Muscle of arm (tissue), 14 donors: Measurements from ENCODE around the gene RPP21. TPM values are rescaled to one million over a fixed set of nuclear protein-coding genes. Genes with fewer than 3 reads are reported as not detected.

ENCODE experiments used
- DNase-seq: peaks from one replicate; pipeline ENCODE4 v3.0.0-alpha.2; 2013
- long read RNA-seq, 11 donors: transcript quantifications; one replicate each; lab custom pipeline, GENCODE V29; 2026
- polyA plus RNA-seq, 12 donors: library from polyadenylated mRNA; unstranded; fragments of 120-200 nt; gene quantifications; one replicate each; pipeline ENCODE4 v1.2.1, GENCODE V29; 2013; ENCODE audit not compliant: insufficient read length in 12 of 12

Gene RPP21
- polyA plus RNA-seq, result 10 to 100 TPM in 11 of 12 donors, not detected in 1; 13.3 to 40.3 (median 16.1) TPM
- long read RNA-seq, donor 1, transcript RPP21-224 (5 exons, 525 nt), result major isoform, 48 of 66 reads
- long read RNA-seq, donor 1, transcript RPP21-221 (4 exons, 594 nt), result minor isoform, 10 of 66 reads
- long read RNA-seq, donor 1, partial matches to known transcripts, result 0 of 66 reads
- long read RNA-seq, donor 1, other reads (novel, unspliced or antisense), result 0 of 66 reads
- long read RNA-seq, donor 2, transcript RPP21-224 (5 exons, 525 nt), result major isoform, 12 of 15 reads
- long read RNA-seq, donor 2, partial matches to known transcripts, result 0 of 15 reads
- long read RNA-seq, donor 2, other reads (novel, unspliced or antisense), result 0 of 15 reads
- long read RNA-seq, donor 3, transcript RPP21-224 (5 exons, 525 nt), result major isoform, 11 of 16 reads
- long read RNA-seq, donor 3, partial matches to known transcripts, result 0 of 16 reads
- long read RNA-seq, donor 3, other reads (novel, unspliced or antisense), result 0 of 16 reads
- long read RNA-seq, donor 4, transcript RPP21-224 (5 exons, 525 nt), result major isoform, 8 of 10 reads
- long read RNA-seq, donor 4, partial matches to known transcripts, result 0 of 10 reads
- long read RNA-seq, donor 4, other reads (novel, unspliced or antisense), result 0 of 10 reads
- long read RNA-seq, donor 5, transcript RPP21-224 (5 exons, 525 nt), result major isoform, 22 of 27 reads
- long read RNA-seq, donor 5, partial matches to known transcripts, result 0 of 27 reads
- long read RNA-seq, donor 5, other reads (novel, unspliced or antisense), result 0 of 27 reads
- long read RNA-seq, donor 6, transcript RPP21-224 (5 exons, 525 nt), result major isoform, 9 of 12 reads
- long read RNA-seq, donor 6, partial matches to known transcripts, result 0 of 12 reads
- long read RNA-seq, donor 6, other reads (novel, unspliced or antisense), result 0 of 12 reads
- long read RNA-seq, donor 7, transcript RPP21-224 (5 exons, 525 nt), result major isoform, 7 of 8 reads
- long read RNA-seq, donor 7, partial matches to known transcripts, result 0 of 8 reads
- long read RNA-seq, donor 7, other reads (novel, unspliced or antisense), result 0 of 8 reads
- long read RNA-seq, donor 8, transcript RPP21-224 (5 exons, 525 nt), result major isoform, 16 of 24 reads
- long read RNA-seq, donor 8, transcript RPP21-221 (4 exons, 594 nt), result minor isoform, 6 of 24 reads
- long read RNA-seq, donor 8, partial matches to known transcripts, result 0 of 24 reads
- long read RNA-seq, donor 8, other reads (novel, unspliced or antisense), result 0 of 24 reads
- long read RNA-seq, donor 9, transcript RPP21-224 (5 exons, 525 nt), result major isoform, 14 of 15 reads
- long read RNA-seq, donor 9, partial matches to known transcripts, result 0 of 15 reads
- long read RNA-seq, donor 9, other reads (novel, unspliced or antisense), result 0 of 15 reads
- long read RNA-seq, donor 10, transcript RPP21-224 (5 exons, 525 nt), result major isoform, 20 of 27 reads
- long read RNA-seq, donor 10, partial matches to known transcripts, result 0 of 27 reads
- long read RNA-seq, donor 10, other reads (novel, unspliced or antisense), result 0 of 27 reads
- long read RNA-seq, donor 11, transcript RPP21-224 (5 exons, 525 nt), result major isoform, 17 of 20 reads
- long read RNA-seq, donor 11, partial matches to known transcripts, result 0 of 20 reads
- long read RNA-seq, donor 11, other reads (novel, unspliced or antisense), result 0 of 20 reads

GRCh38 chr6:30344868-30345671, at the start of gene RPP21:
Gene RPP21 (plus strand): TSS chr6:30345156. CDS start chr6:30345172, 16 bp downstream.
- DNase-seq, result peak; percentile 84

- no peak for DNase-seq
These were observed 49.1 kb upstream of the RPP21 start for GRCh38 chr6:30295837-30296236.

- DNase-seq, result no peak
These were observed 41.0 kb upstream of the RPP21 start for GRCh38 chr6:30304002-30304401.

GRCh38 chr6:30311101-30311500, 33.9 kb upstream of the RPP21 start:
- DNase-seq, result no peak

- no peak for DNase-seq
These were observed 33.3 kb upstream of the RPP21 start for GRCh38 chr6:30311671-30312070.

GRCh38 chr6:30312266-30312665, 32.7 kb upstream of the RPP21 start:
- DNase-seq, result no peak

GRCh38 chr6:30312676-30313321, 32.2 kb upstream of the RPP21 start:
- DNase-seq, result no peak

GRCh38 chr6:30315156-30315555, 29.8 kb upstream of the RPP21 start:
- no peak for DNase-seq

GRCh38 chr6:30317913-30318589, 26.9 kb upstream of the RPP21 start:
- DNase-seq, result no peak

GRCh38 chr6:30319146-30319835, 25.7 kb upstream of the RPP21 start:
- DNase-seq, result no peak

- DNase-seq, result no peak
These were observed 23.1 kb upstream of the RPP21 start for GRCh38 chr6:30321692-30322388.

GRCh38 chr6:30322527-30323501, 22.1 kb upstream of the RPP21 start:
- DNase-seq, result no peak

GRCh38 chr6:30323806-30324205, 21.1 kb upstream of the RPP21 start:
- no peak for DNase-seq

GRCh38 chr6:30325150-30325872, 19.6 kb upstream of the RPP21 start:
- no peak for DNase-seq

GRCh38 chr6:30325873-30326525, 19.0 kb upstream of the RPP21 start:
- DNase-seq, result peak; percentile 40
